PC-9 (cell line): ENCODE data around the gene FAM3D. TPM values are rescaled to one million over a fixed set of nuclear protein-coding genes. Genes with fewer than 3 reads are reported as not detected.

ENCODE experiments used
- BruUV-seq: library from RNA; stranded (reverse); fragments of 400-500 nt; replicated peaks from 2 replicates; lab custom pipeline; 2021; lab: Mats Ljungman, UMichigan
- CTCF ChIA-PET: fragments of 300-600 bp; sonication (Branson Sonifier 250); formaldehyde crosslinking; loops from one replicate; lab custom pipeline; 2022; ENCODE audit warnings: antibody characterized with exemption; lab: Charles Lee
- POLR2A ChIA-PET: fragments of 300-600 bp; sonication (Branson Sonifier 250); formaldehyde crosslinking; loops from one replicate; lab custom pipeline; 2022; ENCODE audit warnings: antibody characterized with exemption; ENCODE audit not compliant: unreplicated experiment; lab: Charles Lee
- DNase-seq, 2 experiments: peaks; one replicate each; pipeline versions ENCODE4 v3.0.0 to v3.0.0-alpha.2; 2015 to 2022; ENCODE audit warnings: mixed read lengths in 1 of 2
- H2AFZ ChIP-seq: fragments of 200-600 bp; sonication (generic); 2 replicates; pipeline ENCODE4 v1.8.1; 2017; ENCODE audit warnings: antibody characterized with exemption
- H3F3A ChIP-seq: fragments of 200-600 bp; sonication (generic); 2 replicates; pipeline ENCODE4 v1.8.1; 2017; ENCODE audit warnings: antibody characterized with exemption, mild to moderate bottlenecking, low read depth; ENCODE audit not compliant: insufficient read depth
- H3K27ac ChIP-seq: fragments of 200-600 bp; sonication (generic); 2 replicates; pipeline ENCODE4 v1.6.1; 2016; ENCODE audit warnings: mixed run types
- H3K27me3 ChIP-seq: fragments of 200-600 bp; sonication (generic); 2 replicates; pipeline ENCODE4 v1.6.1; 2016; ENCODE audit warnings: low read depth, mixed run types; ENCODE audit not compliant: insufficient read depth
- H3K36me3 ChIP-seq: fragments of 200-600 bp; sonication (generic); 2 replicates; pipeline ENCODE4 v1.6.1; 2016; ENCODE audit warnings: low read depth, mixed run types
- H3K4me1 ChIP-seq: fragments of 200-600 bp; sonication (generic); replicated peaks from 2 replicates; pipeline ENCODE4 v1.6.1; 2016; ENCODE audit warnings: mixed run types; ENCODE audit not compliant: insufficient read depth
- H3K4me2 ChIP-seq: fragments of 200-600 bp; sonication (generic); 2 replicates; pipeline ENCODE4 v1.6.1; 2017; ENCODE audit warnings: mixed run types
- H3K4me3 ChIP-seq: fragments of 200-600 bp; sonication (generic); 2 replicates; pipeline ENCODE4 v1.6.1; 2016; ENCODE audit warnings: mixed run types
- H3K79me2 ChIP-seq: fragments of 200-600 bp; sonication (generic); 2 replicates; pipeline ENCODE4 v1.6.1; 2017; ENCODE audit warnings: low read depth, mixed run types
- H3K9me2 ChIP-seq: fragments of 200-600 bp; sonication (generic); 2 replicates; pipeline ENCODE4 v1.8.1; 2017; ENCODE audit warnings: mild to moderate bottlenecking; ENCODE audit not compliant: insufficient read depth
- H3K9me3 ChIP-seq: fragments of 200-600 bp; sonication (generic); 2 replicates; pipeline ENCODE4 v1.8.1; 2016; ENCODE audit warnings: low read depth; ENCODE audit not compliant: insufficient read depth
- H4K20me1 ChIP-seq: fragments of 200-600 bp; sonication (generic); 2 replicates; pipeline ENCODE4 v1.8.1; 2017; ENCODE audit not compliant: insufficient read depth
- EZH2 ChIP-seq: fragments of 200-600 bp; sonication (generic); IDR thresholded peaks from 2 replicates; pipeline ENCODE4 v1.8.0; 2017; ENCODE audit warnings: antibody characterized with exemption, low read depth
- intact Hi-C: fragments of 100-400 bp; cut with micrococcal nuclease; formaldehyde crosslinking; loops from one replicate; pipeline ENCODE4 v1.10.0; 2022; ENCODE audit not compliant: unreplicated experiment
- total RNA-seq: library from RNA; stranded (reverse); gene quantifications from 2 replicates; pipeline ENCODE4 v1.2.3, GENCODE V29; 2021
- TF ChIP-seq, protein P1 (sequence below): fragments of 200-600 bp; sonication (generic); conservative IDR thresholded peaks from 2 replicates; pipeline ENCODE4 v1.6.1; 2017; ENCODE audit warnings: mixed run types, antibody characterized with exemption, mild to moderate bottlenecking, moderate library complexity

The FAM3D gene
- total RNA-seq, 1 experiment from 2014 or later = not detected

DNA sequence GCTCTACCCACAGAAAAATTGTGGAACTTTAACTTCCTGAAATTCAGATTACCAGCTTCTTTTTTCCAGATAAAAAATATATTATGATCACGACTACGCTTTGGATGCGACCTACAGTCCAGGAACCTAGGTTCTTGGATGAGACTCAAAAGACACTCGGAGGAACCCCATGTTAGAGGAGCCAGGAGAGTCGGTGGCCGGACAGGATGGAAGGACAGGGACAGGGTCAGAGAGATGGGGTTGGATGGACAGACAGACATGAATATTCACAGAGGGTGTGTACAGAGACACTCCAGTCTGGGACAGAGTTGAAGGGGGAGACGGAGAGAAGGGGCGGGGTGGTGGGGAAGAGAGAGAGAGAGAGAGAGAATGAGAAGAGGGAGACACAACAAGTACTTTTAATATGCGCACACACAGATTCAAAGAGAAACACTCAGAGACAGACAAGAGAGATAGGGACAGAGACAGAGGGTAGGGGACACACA, 9.5 kb downstream of the FAM3D start:
- Histone ChIP-seq H4K20me1 (no peaks in the 10 kb centered on the region), H3K4me1 (no peaks in the 10 kb centered on the region; the same call in 1 of the 2 replicates), H3K9me3 (no peaks in the 10 kb centered on the region), H3K27me3 (peaks cover 21% of the 10 kb centered on the region), H3K36me3 (no peaks in the 10 kb centered on the region), H3K4me3 (no peak overlapping the region), H2AFZ (no peak overlapping the region), H3K79me2 (no peaks in the 10 kb centered on the region), H3K27ac (no peak overlapping the region), H3K9me2 (no peaks in the 10 kb centered on the region), H3F3A (no peaks in the 10 kb centered on the region), H3K4me2 (no peak overlapping the region)
- intact Hi-C loops = no loop called here
- ChIA-PET POLR2A (no interaction called here), CTCF (no interaction called here)
- no TSS peak for BruUV-seq
- DNase-seq = no peak
- TF ChIP-seq, protein P1, sequence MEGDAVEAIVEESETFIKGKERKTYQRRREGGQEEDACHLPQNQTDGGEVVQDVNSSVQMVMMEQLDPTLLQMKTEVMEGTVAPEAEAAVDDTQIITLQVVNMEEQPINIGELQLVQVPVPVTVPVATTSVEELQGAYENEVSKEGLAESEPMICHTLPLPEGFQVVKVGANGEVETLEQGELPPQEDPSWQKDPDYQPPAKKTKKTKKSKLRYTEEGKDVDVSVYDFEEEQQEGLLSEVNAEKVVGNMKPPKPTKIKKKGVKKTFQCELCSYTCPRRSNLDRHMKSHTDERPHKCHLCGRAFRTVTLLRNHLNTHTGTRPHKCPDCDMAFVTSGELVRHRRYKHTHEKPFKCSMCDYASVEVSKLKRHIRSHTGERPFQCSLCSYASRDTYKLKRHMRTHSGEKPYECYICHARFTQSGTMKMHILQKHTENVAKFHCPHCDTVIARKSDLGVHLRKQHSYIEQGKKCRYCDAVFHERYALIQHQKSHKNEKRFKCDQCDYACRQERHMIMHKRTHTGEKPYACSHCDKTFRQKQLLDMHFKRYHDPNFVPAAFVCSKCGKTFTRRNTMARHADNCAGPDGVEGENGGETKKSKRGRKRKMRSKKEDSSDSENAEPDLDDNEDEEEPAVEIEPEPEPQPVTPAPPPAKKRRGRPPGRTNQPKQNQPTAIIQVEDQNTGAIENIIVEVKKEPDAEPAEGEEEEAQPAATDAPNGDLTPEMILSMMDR = no peak
- no peak for TF ChIP-seq EZH2

GRCh38 chr3:58656631-58657030, 9.9 kb downstream of the FAM3D start:
- BruUV-seq = no TSS peak
- H3K4me2 ChIP-seq = no peak overlapping the region
- no peaks in the 10 kb centered on the region for H3K79me2 ChIP-seq
- ChIA-PET POLR2A (no interaction called here), CTCF (no interaction called here)
- H3K9me2 ChIP-seq = no peaks in the 10 kb centered on the region
- peaks cover 21% of the 10 kb centered on the region for H3K27me3 ChIP-seq
- no peak for DNase-seq
- H3K4me1 ChIP-seq = no peaks in the 10 kb centered on the region; the same call in 1 of the 2 replicates
- H3K9me3 ChIP-seq = no peaks in the 10 kb centered on the region
- no peaks in the 10 kb centered on the region for H3K36me3 ChIP-seq
- no peak overlapping the region for H3K4me3 ChIP-seq
- no peaks in the 10 kb centered on the region for H3F3A ChIP-seq
- H2AFZ ChIP-seq = no peak overlapping the region
- intact Hi-C loops = no loop called here
- TF ChIP-seq EZH2 = no peak
- TF ChIP-seq, protein P1 = no peak
- no peak overlapping the region for H3K27ac ChIP-seq
- H4K20me1 ChIP-seq = no peaks in the 10 kb centered on the region

DNA sequence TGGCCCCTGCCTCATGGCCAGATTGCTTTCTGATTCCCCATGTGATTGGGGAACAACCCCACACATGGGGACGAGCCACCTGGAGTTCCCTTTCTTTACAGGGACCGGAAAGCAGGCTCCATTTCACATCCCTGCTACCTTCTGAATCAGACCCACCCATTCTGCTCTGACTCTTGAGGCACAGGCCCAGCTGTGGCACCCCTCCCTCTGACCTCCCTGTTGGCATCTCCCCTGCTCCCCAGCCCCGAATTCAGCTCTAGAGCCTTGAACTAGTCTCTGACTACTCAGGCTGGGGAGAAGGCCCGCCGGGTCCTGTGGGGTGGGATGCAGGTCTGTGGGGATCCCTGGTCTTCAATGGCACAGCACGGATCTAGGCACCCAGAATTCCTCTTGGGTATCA, 12.1 kb downstream of the FAM3D start:
- no peaks in the 10 kb centered on the region for H3K9me2 ChIP-seq
- no peak for TF ChIP-seq EZH2
- TF ChIP-seq, protein P1 = no peak
- ChIA-PET CTCF (no interaction called here), POLR2A (no interaction called here)
- no peak overlapping the region for H3K4me2 ChIP-seq
- H2AFZ ChIP-seq = no peak overlapping the region
- H3K36me3 ChIP-seq = no peaks in the 10 kb centered on the region
- no peaks in the 10 kb centered on the region for H3F3A ChIP-seq
- H4K20me1 ChIP-seq = no peaks in the 10 kb centered on the region
- DNase-seq = no peak
- H3K4me3 ChIP-seq = no peak overlapping the region
- H3K4me1 ChIP-seq = no peaks in the 10 kb centered on the region; the same call in 1 of the 2 replicates
- BruUV-seq = no TSS peak
- no peaks in the 10 kb centered on the region for H3K79me2 ChIP-seq
- peaks cover 17% of the 10 kb centered on the region for H3K27me3 ChIP-seq
- H3K27ac ChIP-seq = no peak overlapping the region
- H3K9me3 ChIP-seq = no peaks in the 10 kb centered on the region
- intact Hi-C loops = no loop called here
